ENCODE results near the gene SHLD1. TPM values are rescaled to one million over a fixed set of nuclear protein-coding genes. Genes with fewer than 3 reads are reported as not detected.

The SHLD1 gene
- total RNA-seq, 1 donor from 2014 or later, result 7.1 TPM

DNA sequence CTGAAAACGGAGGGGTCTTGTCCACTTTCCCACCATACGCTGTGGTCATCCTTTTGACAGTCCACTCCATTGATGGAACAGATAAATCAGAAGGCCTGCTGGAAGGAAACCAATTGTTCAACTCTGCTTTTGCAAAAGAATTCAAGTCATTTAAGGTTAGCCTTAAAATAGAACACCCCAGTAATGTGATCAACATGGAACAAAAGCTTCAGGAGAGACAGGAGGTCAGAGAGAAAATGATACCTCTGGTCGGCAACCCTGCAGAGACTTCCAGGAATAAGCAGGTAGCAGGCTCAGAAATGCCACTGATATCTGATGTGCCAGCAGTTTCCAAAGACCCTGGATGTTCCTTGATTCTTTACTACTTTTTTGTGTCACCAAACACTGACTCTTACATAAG, 39.6 kb upstream of the SHLD1 start:
- peaks cover 2% of the 10 kb centered on the region for H3K27me3 Mint-ChIP-seq (ENCODE audit: unreplicated experiment)
- H3K27ac Mint-ChIP-seq (ENCODE audit: unreplicated experiment), result peak overlapping the region; percentile 30
- TF ChIP-seq, protein P1, sequence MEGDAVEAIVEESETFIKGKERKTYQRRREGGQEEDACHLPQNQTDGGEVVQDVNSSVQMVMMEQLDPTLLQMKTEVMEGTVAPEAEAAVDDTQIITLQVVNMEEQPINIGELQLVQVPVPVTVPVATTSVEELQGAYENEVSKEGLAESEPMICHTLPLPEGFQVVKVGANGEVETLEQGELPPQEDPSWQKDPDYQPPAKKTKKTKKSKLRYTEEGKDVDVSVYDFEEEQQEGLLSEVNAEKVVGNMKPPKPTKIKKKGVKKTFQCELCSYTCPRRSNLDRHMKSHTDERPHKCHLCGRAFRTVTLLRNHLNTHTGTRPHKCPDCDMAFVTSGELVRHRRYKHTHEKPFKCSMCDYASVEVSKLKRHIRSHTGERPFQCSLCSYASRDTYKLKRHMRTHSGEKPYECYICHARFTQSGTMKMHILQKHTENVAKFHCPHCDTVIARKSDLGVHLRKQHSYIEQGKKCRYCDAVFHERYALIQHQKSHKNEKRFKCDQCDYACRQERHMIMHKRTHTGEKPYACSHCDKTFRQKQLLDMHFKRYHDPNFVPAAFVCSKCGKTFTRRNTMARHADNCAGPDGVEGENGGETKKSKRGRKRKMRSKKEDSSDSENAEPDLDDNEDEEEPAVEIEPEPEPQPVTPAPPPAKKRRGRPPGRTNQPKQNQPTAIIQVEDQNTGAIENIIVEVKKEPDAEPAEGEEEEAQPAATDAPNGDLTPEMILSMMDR (IDR thresholded peaks at IDR 0.05; ENCODE audit: unreplicated experiment), result no peak
- no peaks in the 10 kb centered on the region for H3K9me3 Mint-ChIP-seq (ENCODE audit: unreplicated experiment)
- H3K4me3 Mint-ChIP-seq (ENCODE audit: unreplicated experiment), result no peak overlapping the region
- H3K36me3 Mint-ChIP-seq (ENCODE audit: low read depth, unreplicated experiment), result no peaks in the 10 kb centered on the region
- H3K4me1 Mint-ChIP-seq (ENCODE audit: unreplicated experiment), result peaks cover 21% of the 10 kb centered on the region
- DNase-seq (ENCODE audit: low spot score), result no peak

DNA sequence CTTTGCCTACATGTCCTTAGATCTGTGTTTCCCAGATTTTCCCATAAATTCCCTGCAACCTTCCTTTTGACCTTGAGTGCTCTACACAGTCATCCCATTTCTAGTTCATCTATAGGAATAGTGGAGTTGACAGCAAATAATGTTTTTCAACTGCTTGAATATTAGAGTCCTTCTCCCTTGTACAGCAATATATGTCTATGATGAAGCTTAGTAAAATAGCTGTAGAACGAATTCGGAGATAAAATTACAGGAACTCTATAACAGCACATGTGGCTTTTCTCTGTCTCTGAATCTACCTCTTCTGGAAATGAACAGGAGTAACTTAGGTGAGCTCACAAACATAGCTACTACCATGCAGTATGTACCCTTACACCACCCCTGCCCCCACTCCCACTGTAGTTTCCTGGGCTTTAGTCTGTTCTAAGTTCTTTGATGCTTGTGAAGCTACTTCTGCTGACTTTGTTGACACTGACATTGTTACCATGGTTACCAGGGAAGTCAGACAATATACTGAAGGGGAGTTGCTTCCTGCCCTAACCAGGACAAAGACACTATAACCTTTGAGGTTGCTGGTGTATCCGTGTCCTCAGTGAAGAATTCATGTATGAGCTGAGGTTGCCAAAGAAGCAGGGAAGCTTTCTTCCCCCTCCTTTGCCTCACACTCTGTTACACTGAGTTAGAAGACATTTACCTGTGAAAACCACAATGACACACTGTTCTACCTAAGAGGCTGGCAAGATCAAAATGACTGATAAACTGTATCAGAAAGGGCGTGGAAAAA, 35.8 kb upstream of the SHLD1 start:
- TF ChIP-seq, protein P1 (IDR thresholded peaks at IDR 0.05; ENCODE audit: unreplicated experiment), result no peak
- H3K27ac Mint-ChIP-seq (ENCODE audit: unreplicated experiment), result peak overlapping the region; percentile 98
- peak; percentile 53 for DNase-seq (ENCODE audit: low spot score)
- peaks cover 7% of the 10 kb centered on the region for H3K27me3 Mint-ChIP-seq (ENCODE audit: unreplicated experiment)
- no peaks in the 10 kb centered on the region for H3K36me3 Mint-ChIP-seq (ENCODE audit: low read depth, unreplicated experiment)
- H3K4me3 Mint-ChIP-seq (ENCODE audit: unreplicated experiment), result peak overlapping the region; percentile 57
- peaks cover 24% of the 10 kb centered on the region for H3K4me1 Mint-ChIP-seq (ENCODE audit: unreplicated experiment)
- H3K9me3 Mint-ChIP-seq (ENCODE audit: unreplicated experiment), result no peaks in the 10 kb centered on the region

DNA sequence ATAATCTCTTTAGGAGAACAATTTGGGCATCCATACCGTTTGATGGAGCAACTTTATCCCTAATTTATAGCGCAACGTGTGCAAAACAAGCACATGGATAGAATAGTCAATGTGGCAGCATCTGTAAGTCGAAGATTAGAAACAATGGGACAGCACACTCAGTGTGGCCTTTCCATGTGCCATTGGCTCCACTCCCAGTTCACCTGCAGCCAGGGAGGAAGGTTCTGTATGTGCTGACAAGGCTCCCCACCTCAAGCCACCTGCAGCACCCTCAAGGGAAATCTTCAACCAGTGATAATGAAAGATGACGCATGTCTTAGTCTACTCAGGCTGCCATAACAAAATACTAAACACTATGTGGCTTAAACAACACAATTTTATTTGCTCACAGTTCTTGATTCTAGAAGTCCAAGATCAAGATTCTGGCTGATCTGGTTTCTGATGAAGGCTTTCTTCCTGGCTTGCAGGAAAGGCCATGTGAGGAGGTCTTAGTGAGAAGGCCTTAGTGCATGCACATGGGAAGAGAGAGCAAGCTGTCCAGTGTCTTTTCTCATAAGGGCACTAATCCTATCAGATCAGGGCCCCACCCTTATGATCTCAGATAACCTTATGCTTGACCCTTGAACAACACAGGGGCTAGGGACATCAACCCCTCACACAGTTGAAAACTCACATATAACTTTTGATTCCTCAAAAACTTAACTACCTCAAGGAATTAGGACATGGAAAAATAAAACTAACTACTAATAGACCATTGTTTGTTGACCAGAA, 34.9 kb upstream of the SHLD1 start:
- Mint-ChIP-seq H3K9me3 (ENCODE audit: unreplicated experiment) (no peaks in the 10 kb centered on the region), H3K27ac (ENCODE audit: unreplicated experiment) (peak overlapping the region; percentile 98), H3K36me3 (ENCODE audit: low read depth, unreplicated experiment) (no peaks in the 10 kb centered on the region), H3K4me1 (ENCODE audit: unreplicated experiment) (peaks cover 24% of the 10 kb centered on the region), H3K4me3 (ENCODE audit: unreplicated experiment) (no peak overlapping the region), H3K27me3 (ENCODE audit: unreplicated experiment) (peaks cover 7% of the 10 kb centered on the region)
- no peak for DNase-seq (ENCODE audit: low spot score)
- TF ChIP-seq, protein P1 (IDR thresholded peaks at IDR 0.05; ENCODE audit: unreplicated experiment), result no peak

DNA sequence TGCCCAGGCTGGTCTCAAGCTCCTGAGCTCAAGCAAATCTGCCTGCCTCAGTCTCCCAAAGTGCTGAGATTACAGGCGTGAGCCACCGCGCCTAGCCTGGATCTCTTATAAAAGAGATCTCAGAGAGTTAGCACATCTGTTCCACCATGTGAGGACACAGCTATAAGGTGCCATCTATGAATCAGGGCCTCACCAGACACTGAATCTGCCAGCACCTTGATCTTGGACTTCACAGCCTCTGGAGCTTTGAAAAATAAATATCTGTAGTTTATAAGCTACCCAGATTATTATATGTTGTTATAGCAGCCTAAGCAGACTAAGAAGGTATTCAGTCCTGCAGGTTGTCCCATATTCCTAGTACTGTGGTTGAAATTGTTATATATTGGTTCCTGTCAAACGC, 33.2 kb upstream of the SHLD1 start:
- Mint-ChIP-seq H3K4me3 (ENCODE audit: unreplicated experiment) (no peak overlapping the region), H3K36me3 (ENCODE audit: low read depth, unreplicated experiment) (no peaks in the 10 kb centered on the region), H3K27ac (ENCODE audit: unreplicated experiment) (peak overlapping the region; percentile 70), H3K27me3 (ENCODE audit: unreplicated experiment) (peaks cover 7% of the 10 kb centered on the region), H3K9me3 (ENCODE audit: unreplicated experiment) (no peaks in the 10 kb centered on the region), H3K4me1 (ENCODE audit: unreplicated experiment) (peaks cover 20% of the 10 kb centered on the region)
- TF ChIP-seq, protein P1 (IDR thresholded peaks at IDR 0.05; ENCODE audit: unreplicated experiment), result no peak
- no peak for DNase-seq (ENCODE audit: low spot score)
